Fibroblast of lung (primary cell): ENCODE measurements around the gene PID1. TPM values are rescaled to one million over a fixed set of nuclear protein-coding genes. Genes with fewer than 3 reads are reported as not detected.

Experiments used
- DNase-seq, 2 donors: peaks; one replicate each; pipeline versions ENCODE4 v3.0.0 to v3.0.0-alpha.2; 2010; ENCODE audit warnings: low read depth in 2 of 2
- H2AFZ ChIP-seq: 2 replicates; pipeline ENCODE4 v1.5.1; 2012; ENCODE audit warnings: low read length, control low read depth, inconsistent platforms
- H3K27ac ChIP-seq: 2 replicates; pipeline ENCODE4 v1.5.1; 2011; ENCODE audit warnings: low read length, control low read depth; ENCODE audit not compliant: insufficient read depth
- H3K27me3 ChIP-seq: 2 replicates; pipeline ENCODE4 v1.5.1; 2011; ENCODE audit warnings: mild to moderate bottlenecking, low read length; ENCODE audit not compliant: control insufficient read depth, insufficient read depth
- H3K36me3 ChIP-seq: 2 replicates; pipeline ENCODE4 v1.5.1; 2011; ENCODE audit warnings: low read length; ENCODE audit not compliant: control insufficient read depth, insufficient read depth
- H3K4me1 ChIP-seq: 2 replicates; pipeline ENCODE4 v1.5.1; 2011; ENCODE audit warnings: low read length; ENCODE audit not compliant: control insufficient read depth, insufficient read depth; ENCODE audit errors: extremely low read depth
- H3K4me2 ChIP-seq: 2 replicates; pipeline ENCODE4 v1.5.1; 2011; ENCODE audit warnings: low read length, control low read depth; ENCODE audit not compliant: insufficient read depth; ENCODE audit errors: extremely low read depth
- H3K4me3 ChIP-seq, 4 experiments: fragments of 200-600 bp in 1 of 4; sonication (generic) in 1 of 4; replicated peaks in 1 of 4; 2 replicates each; pipeline ENCODE4 v1.5.1; 2011 to 2016; ENCODE audit warnings: low read length in 4 of 4, low read depth in 3 of 4, mild to moderate bottlenecking in 3 of 4, control low read depth in 2 of 4, inconsistent platforms in 1 of 4, mixed read lengths in 1 of 4; ENCODE audit not compliant: insufficient read depth in 1 of 4; ENCODE audit errors: control extremely low read depth in 1 of 4
- H3K79me2 ChIP-seq: 2 replicates; pipeline ENCODE4 v1.5.1; 2012; ENCODE audit warnings: mild to moderate bottlenecking, low read length, inconsistent platforms; ENCODE audit not compliant: control insufficient read depth, insufficient read depth
- H3K9ac ChIP-seq: 2 replicates; pipeline ENCODE4 v1.5.1; 2011; ENCODE audit warnings: mild to moderate bottlenecking, low read length, control low read depth; ENCODE audit not compliant: insufficient read depth
- H3K9me3 ChIP-seq: 2 replicates; pipeline ENCODE4 v1.5.1; 2012; ENCODE audit warnings: low read depth, low read length; ENCODE audit not compliant: control insufficient read depth, insufficient read depth
- H4K20me1 ChIP-seq: 2 replicates; pipeline ENCODE4 v1.5.1; 2011; ENCODE audit warnings: low read length; ENCODE audit not compliant: control insufficient read depth, insufficient read depth; ENCODE audit errors: extremely low read depth
- EZH2 ChIP-seq: IDR thresholded peaks from 2 replicates; pipeline ENCODE4 v1.5.1; 2012; ENCODE audit warnings: low read length, control low read depth, mild to moderate bottlenecking; ENCODE audit errors: missing control alignments
- polyA plus RNA-seq, 2 donors: library from polyadenylated mRNA; depleted of rRNA in 1 of 2; stranded (reverse) in 1 of 2; unstranded in 1 of 2; fragments of >200 nt; gene quantifications; 2 replicates each; pipeline ENCODE4 v1.2.1, GENCODE V29; 2011 to 2012; ENCODE audit warnings: missing spikeins in 1 of 2
- total RNA-seq: library from RNA; depleted of rRNA; stranded (reverse); fragments of >200 nt; gene quantifications from 2 replicates; pipeline ENCODE4 v1.2.1, GENCODE V29; 2014
- TF ChIP-seq, protein P1 (sequence below), 2 donors: IDR thresholded peaks in 1 of 2; conservative IDR thresholded peaks in 1 of 2; 1 replicate in 1 of 2; 2 replicates in 1 of 2; pipeline ENCODE4 v1.5.1; 2011 to 2012; ENCODE audit warnings: low read length in 2 of 2, control low read depth in 1 of 2, inconsistent platforms in 1 of 2, low read depth in 1 of 2, mild to moderate bottlenecking in 1 of 2

Gene PID1
- total and polyA plus RNA-seq, 2 donors (not counting 1 experiment from before 2014, with no cell fraction given): 15.7 to 29.6 TPM

GRCh38 chr2:229170171-229170570 is 100.9 kb downstream of the PID1 start:
- Histone ChIP-seq H3K4me3 (no peak overlapping the region), H3K36me3 (no peaks in the 10 kb centered on the region), H4K20me1 (no peaks in the 10 kb centered on the region), H3K27ac (peak overlapping the region; percentile 49), H3K9ac (no peak overlapping the region), H3K9me3 (no peaks in the 10 kb centered on the region), H3K4me1 (peaks cover 2% of the 10 kb centered on the region), H2AFZ (no peak overlapping the region), H3K27me3 (no peaks in the 10 kb centered on the region), H3K79me2 (no peaks in the 10 kb centered on the region), H3K4me2 (peak overlapping the region; percentile 92)
- TF ChIP-seq, protein P1, sequence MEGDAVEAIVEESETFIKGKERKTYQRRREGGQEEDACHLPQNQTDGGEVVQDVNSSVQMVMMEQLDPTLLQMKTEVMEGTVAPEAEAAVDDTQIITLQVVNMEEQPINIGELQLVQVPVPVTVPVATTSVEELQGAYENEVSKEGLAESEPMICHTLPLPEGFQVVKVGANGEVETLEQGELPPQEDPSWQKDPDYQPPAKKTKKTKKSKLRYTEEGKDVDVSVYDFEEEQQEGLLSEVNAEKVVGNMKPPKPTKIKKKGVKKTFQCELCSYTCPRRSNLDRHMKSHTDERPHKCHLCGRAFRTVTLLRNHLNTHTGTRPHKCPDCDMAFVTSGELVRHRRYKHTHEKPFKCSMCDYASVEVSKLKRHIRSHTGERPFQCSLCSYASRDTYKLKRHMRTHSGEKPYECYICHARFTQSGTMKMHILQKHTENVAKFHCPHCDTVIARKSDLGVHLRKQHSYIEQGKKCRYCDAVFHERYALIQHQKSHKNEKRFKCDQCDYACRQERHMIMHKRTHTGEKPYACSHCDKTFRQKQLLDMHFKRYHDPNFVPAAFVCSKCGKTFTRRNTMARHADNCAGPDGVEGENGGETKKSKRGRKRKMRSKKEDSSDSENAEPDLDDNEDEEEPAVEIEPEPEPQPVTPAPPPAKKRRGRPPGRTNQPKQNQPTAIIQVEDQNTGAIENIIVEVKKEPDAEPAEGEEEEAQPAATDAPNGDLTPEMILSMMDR (conservative IDR thresholded peaks at IDR 0.05 in 1 of 2, IDR thresholded peaks at IDR 0.05 in 1 of 2; ENCODE audit: low read depth in 1 of 2, low read length in 2 of 2): no peak
- no peak for TF ChIP-seq EZH2
- DNase-seq: peak in 1 of 2 donors; percentile 21

DNA sequence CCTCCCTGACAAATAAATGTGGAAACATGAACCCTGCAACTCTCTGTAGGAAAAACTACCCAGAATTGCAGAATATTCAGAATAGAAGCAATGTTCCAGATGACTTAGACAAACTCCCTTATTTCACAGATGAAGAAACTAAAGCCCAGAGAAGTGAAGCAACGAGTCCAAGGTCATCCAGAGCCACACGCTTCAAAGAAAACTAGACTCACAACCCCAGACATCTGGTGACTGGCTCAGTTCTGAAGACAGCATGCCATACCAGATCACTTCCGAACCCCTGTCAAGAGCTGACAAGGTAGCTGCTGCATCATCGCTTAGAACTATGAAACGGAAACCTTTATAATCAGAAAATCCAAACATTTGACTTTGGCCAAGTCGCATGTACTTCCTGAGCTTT is 101.3 kb downstream of the PID1 start:
- Histone ChIP-seq H3K27me3 (no peaks in the 10 kb centered on the region), H4K20me1 (no peaks in the 10 kb centered on the region), H3K36me3 (no peaks in the 10 kb centered on the region), H3K4me2 (peak overlapping the region; percentile 92), H3K79me2 (no peaks in the 10 kb centered on the region), H2AFZ (no peak overlapping the region), H3K27ac (peak overlapping the region; percentile 49), H3K4me3 (no peak overlapping the region), H3K9me3 (no peaks in the 10 kb centered on the region), H3K4me1 (peaks cover under 1% of the 10 kb centered on the region), H3K9ac (no peak overlapping the region)
- TF ChIP-seq, protein P1 (conservative IDR thresholded peaks at IDR 0.05 in 1 of 2, IDR thresholded peaks at IDR 0.05 in 1 of 2; ENCODE audit: low read depth in 1 of 2, low read length in 2 of 2): no peak
- TF ChIP-seq EZH2: no peak
- DNase-seq: peak in 1 of 2 donors; percentile 42

- Histone ChIP-seq H3K27ac (no peak overlapping the region), H3K4me1 (no peaks in the 10 kb centered on the region), H3K4me2 (no peak overlapping the region), H4K20me1 (no peaks in the 10 kb centered on the region), H3K4me3 (no peak overlapping the region), H3K36me3 (no peaks in the 10 kb centered on the region), H3K9ac (no peak overlapping the region), H2AFZ (no peak overlapping the region), H3K27me3 (no peaks in the 10 kb centered on the region), H3K9me3 (no peaks in the 10 kb centered on the region), H3K79me2 (no peaks in the 10 kb centered on the region)
- peak; percentile 26 to 34 for DNase-seq
- TF ChIP-seq, protein P1 (conservative IDR thresholded peaks at IDR 0.05 in 1 of 2, IDR thresholded peaks at IDR 0.05 in 1 of 2; ENCODE audit: low read depth in 1 of 2, low read length in 2 of 2): no peak
- no peak for TF ChIP-seq EZH2
Measured at GRCh38 chr2:229164545-229165249, 106.4 kb downstream of the PID1 start.
